GM13977 (cell line): ENCODE results near the gene ADCY10.
A peak's percentile ranks its signal among the peaks of the same experiment; 100 is the strongest.

Experiments used
- DNase-seq: peaks from one replicate; pipeline ENCODE4 v3.0.0; 2012; ENCODE audit warnings: low spot score
- in situ Hi-C: fragments of 300-500 bp; cut with MboI; formaldehyde crosslinking; loops from one replicate; pipeline ENCODE4 v1.12.0; 2022; ENCODE audit warnings: low sequenced_read_pairs, low pct_unique_long_range_greater_than_20kb, mixed read lengths, inconsistent platforms; ENCODE audit not compliant: unreplicated experiment
- TF ChIP-seq, protein P1 (sequence below): IDR thresholded peaks from 2 replicates; pipeline ENCODE4 v1.5.1; 2012; ENCODE audit warnings: mild to moderate bottlenecking, control low read depth; ENCODE audit not compliant: insufficient read depth; ENCODE audit errors: extremely low read depth, missing control alignments

ADCY10 gene

DNA sequence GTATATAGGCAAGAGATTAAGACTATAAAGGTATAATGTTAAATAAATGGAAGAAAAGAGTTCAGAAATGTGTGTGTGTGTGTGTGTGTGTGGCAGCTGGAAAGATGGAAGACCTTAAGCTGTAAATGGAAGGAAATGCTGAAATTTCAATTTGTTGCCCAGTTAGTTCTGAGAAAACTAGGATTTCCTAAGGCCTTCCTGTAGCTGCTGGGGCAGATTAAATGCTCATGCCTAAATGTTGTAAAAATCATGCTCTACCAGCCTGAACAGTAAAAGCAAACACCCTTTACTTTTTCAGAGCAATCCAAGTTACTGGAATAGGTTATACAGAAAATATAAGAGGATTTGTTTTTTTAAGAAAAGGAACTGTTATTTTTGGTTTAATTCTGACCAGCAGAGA is 8.3 kb downstream of the ADCY10 start:
- in situ Hi-C loops = no loop called here
- no peak for DNase-seq

GRCh38 chr1:167905182-167905581 is 8.8 kb downstream of the ADCY10 start:
- no peak for DNase-seq
- in situ Hi-C loops = no loop called here
- TF ChIP-seq, protein P1, sequence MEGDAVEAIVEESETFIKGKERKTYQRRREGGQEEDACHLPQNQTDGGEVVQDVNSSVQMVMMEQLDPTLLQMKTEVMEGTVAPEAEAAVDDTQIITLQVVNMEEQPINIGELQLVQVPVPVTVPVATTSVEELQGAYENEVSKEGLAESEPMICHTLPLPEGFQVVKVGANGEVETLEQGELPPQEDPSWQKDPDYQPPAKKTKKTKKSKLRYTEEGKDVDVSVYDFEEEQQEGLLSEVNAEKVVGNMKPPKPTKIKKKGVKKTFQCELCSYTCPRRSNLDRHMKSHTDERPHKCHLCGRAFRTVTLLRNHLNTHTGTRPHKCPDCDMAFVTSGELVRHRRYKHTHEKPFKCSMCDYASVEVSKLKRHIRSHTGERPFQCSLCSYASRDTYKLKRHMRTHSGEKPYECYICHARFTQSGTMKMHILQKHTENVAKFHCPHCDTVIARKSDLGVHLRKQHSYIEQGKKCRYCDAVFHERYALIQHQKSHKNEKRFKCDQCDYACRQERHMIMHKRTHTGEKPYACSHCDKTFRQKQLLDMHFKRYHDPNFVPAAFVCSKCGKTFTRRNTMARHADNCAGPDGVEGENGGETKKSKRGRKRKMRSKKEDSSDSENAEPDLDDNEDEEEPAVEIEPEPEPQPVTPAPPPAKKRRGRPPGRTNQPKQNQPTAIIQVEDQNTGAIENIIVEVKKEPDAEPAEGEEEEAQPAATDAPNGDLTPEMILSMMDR = no peak

More for the DNA sequence above, 8.3 kb downstream of the ADCY10 start:
- TF ChIP-seq, protein P1 = no peak

GRCh38 chr1:167904652-167905130 is 9.2 kb downstream of the ADCY10 start:
- DNase-seq = no peak
- in situ Hi-C loops = no loop called here
- TF ChIP-seq, protein P1 = no peak

GRCh38 chr1:167900907-167901306 is 13.0 kb downstream of the ADCY10 start:
- TF ChIP-seq, protein P1 = no peak
- in situ Hi-C loops = no loop called here

GRCh38 chr1:167899253-167899681 is 14.7 kb downstream of the ADCY10 start:
- peak; percentile 62 for DNase-seq
- in situ Hi-C loops = no loop called here
- TF ChIP-seq, protein P1 = no peak

More at GRCh38 chr1:167900907-167901306, 13.0 kb downstream of the ADCY10 start:
- no peak for DNase-seq

DNA sequence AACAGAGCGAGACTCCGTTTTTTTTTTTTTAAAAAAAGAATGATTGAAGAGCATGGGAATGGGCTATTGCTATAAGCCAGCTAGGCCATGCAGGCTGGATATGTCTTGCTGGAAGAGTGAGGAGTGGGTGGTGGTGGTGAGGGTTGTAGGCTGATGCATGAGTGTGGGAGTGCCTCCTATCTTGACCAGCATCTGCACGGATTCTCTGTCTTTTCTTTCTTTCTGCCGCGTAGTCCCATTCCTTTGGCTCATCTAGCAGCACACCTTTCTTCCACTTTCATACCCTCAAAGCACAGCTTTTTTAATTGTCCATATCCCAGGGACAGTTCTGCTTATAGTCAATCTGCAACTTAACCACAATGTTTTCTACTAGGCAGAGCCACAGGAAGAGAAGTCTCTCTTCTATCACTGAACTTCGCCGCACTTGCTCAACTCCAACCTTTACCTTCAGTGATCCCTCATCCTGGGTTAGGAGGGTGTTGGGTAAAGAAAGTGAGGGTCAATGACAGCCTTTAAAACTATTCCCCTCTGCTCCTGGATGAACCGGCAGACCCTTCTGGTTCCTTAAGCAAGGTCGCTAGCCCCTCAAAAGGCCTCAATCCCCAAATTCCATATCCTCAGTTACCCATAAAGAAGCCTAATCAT is 15.2 kb downstream of the ADCY10 start:
- DNase-seq = no peak
- in situ Hi-C loops = no loop called here
- TF ChIP-seq, protein P1 = no peak
